Measurements from ENCODE around the gene UTP25. TPM values are rescaled to one million over a fixed set of nuclear protein-coding genes. Genes with fewer than 3 reads are reported as not detected.
A peak's percentile ranks its signal among the peaks of the same experiment; 100 is the strongest.

The UTP25 gene
- total and polyA plus RNA-seq, 2 of the 4 experiments (the other 2 are of a cell fraction), result 7.1 to 17.4 TPM

DNA sequence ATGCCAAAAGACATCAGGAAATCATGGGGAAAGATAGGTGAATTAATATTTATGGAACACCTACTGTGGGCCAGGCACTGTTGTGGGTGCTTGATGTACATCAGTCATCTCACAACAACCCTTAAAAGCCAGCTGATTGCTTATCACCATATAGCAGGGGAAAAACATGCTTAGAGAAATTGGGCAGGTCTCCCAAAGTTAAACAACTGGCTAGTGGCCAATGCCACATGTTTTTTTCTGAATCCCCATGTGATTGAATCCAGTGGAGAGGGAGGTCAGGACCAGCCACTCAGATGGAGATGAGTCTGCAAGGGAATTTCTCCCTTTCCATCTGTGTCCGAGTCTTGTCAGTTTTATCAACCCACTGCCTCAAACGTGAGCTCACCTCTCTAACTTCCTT, 33.5 kb downstream of the UTP25 start:
- POLR2A ChIA-PET (ENCODE audit: unreplicated experiment), result no interaction called here
- H3K4ac ChIP-seq (ENCODE audit: low read depth, low read length), result no peak overlapping the region

More for the DNA sequence above, 33.5 kb downstream of the UTP25 start:
- no TSS peak for BruUV-seq (replicated peaks)
- in situ Hi-C loops (cut with MboI; ENCODE audit: low sequenced_read_pairs) (loop anchor here (25.0 kb wide), 1 partner anchor 451 kb away; no protein-coding TSS in a partner anchor), dilution Hi-C loops (cut with HindIII; ENCODE audit: low sequenced_read_pairs, unreplicated experiment) (no loop called here), intact Hi-C loops (cut with micrococcal nuclease) (loop anchor here (5.0 kb wide), 1 partner anchor 451 kb away; no protein-coding TSS in a partner anchor)
- H3K23ac ChIP-seq (ENCODE audit: low read depth, low read length), result no peak overlapping the region
- H3K56ac ChIP-seq (ENCODE audit: extremely low read depth, insufficient read depth, low read length), result no peak overlapping the region
- CTCF ChIA-PET, result interaction anchor here (1.7 to 2.2 kb wide), 5 partner anchors 11 to 128 kb away, joined by 5 to 27 read pairs (median 9); no protein-coding TSS in a partner anchor
- H3K9me1 ChIP-seq (ENCODE audit: insufficient read depth, low read length), result 0 out of 2 replicates have a peak, but pooled peaks cover 4% of the 10 kb centered on the region
- H2BK120ac ChIP-seq (ENCODE audit: low read depth, low read length), result no peak overlapping the region
- no peaks in the 10 kb centered on the region for H4K20me1 ChIP-seq (ENCODE audit: insufficient read depth, low read length)
- H4K91ac ChIP-seq (ENCODE audit: insufficient read depth, low read depth, low read length), result no peak overlapping the region
- no peak overlapping the region; the same call in 1 of the 2 replicates for H2BK20ac ChIP-seq (ENCODE audit: low read depth, low read length)
- no peak overlapping the region for H3K9ac ChIP-seq (ENCODE audit: low read depth, low read length)
- H2BK5ac ChIP-seq (ENCODE audit: low read depth, low read length, poor library complexity, severe bottlenecking), result no peak overlapping the region
- no peak overlapping the region for H3K14ac ChIP-seq (replicated peaks; ENCODE audit: low read depth, low read length)
- no peak overlapping the region for H2AK9ac ChIP-seq (replicated peaks; ENCODE audit: low read depth, low read length, poor library complexity)
- H3K27ac ChIP-seq (ENCODE audit: insufficient read depth, low read length), result no peak overlapping the region
- H3K4me1 ChIP-seq (ENCODE audit: control insufficient read depth, insufficient read depth, low read length), result peaks cover 3% of the 10 kb centered on the region; the same call in 1 of the 2 replicates
- ATAC-seq (ENCODE audit: low read depth), result no peak
- H3K18ac ChIP-seq (ENCODE audit: low read depth, low read length), result no peak overlapping the region
- no peak overlapping the region for H2BK15ac ChIP-seq (ENCODE audit: low read depth, low read length)
- H3K79me1 ChIP-seq (ENCODE audit: low read depth in 1 of 2, low read length in 2 of 2), result 0 out of 4 replicates have a peak, but pooled peaks cover 0 to 4% of the 10 kb centered on the region in 2 experiments
- H2AK5ac ChIP-seq (ENCODE audit: low read depth, low read length), result no peak overlapping the region
- TF ChIP-seq RAD21 (IDR thresholded peaks at IDR 0.05; ENCODE audit: low read length), result no peak
- TF ChIP-seq, protein P1, sequence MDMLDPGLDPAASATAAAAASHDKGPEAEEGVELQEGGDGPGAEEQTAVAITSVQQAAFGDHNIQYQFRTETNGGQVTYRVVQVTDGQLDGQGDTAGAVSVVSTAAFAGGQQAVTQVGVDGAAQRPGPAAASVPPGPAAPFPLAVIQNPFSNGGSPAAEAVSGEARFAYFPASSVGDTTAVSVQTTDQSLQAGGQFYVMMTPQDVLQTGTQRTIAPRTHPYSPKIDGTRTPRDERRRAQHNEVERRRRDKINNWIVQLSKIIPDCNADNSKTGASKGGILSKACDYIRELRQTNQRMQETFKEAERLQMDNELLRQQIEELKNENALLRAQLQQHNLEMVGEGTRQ (IDR thresholded peaks at IDR 0.05; ENCODE audit: low read depth, low read length), result no peak
- TF ChIP-seq BHLHE40 (IDR thresholded peaks at IDR 0.05; ENCODE audit: low read depth, low read length), result no peak
- peak overlapping the region; percentile 37 for H2AFZ ChIP-seq (replicated peaks; ENCODE audit: low read length, poor library complexity)
- no peak for DNase-seq
- no peak overlapping the region for H3K4me2 ChIP-seq (ENCODE audit: low read depth, low read length)
- no peak overlapping the region for H4K8ac ChIP-seq (ENCODE audit: low read depth in 2 of 2, low read length in 2 of 2)
- H3K36me3 ChIP-seq (ENCODE audit: control insufficient read depth, insufficient read depth, low read length), result no peaks in the 10 kb centered on the region
- no CpG with 5 or more reads among the region's 2 CpGs for WGBS, 2 experiments (ENCODE audit: extremely low coverage in 2 of 2, insufficient read length in 1 of 2)
- H3K27me3 ChIP-seq (ENCODE audit: control insufficient read depth, insufficient read depth, low read length), result peaks cover 2% of the 10 kb centered on the region
- no peak overlapping the region for H3K4me3 ChIP-seq (ENCODE audit: insufficient read depth, low read depth, low read length)
- H4K5ac ChIP-seq (ENCODE audit: low read depth, low read length), result no peak overlapping the region
- H3K9me3 ChIP-seq (ENCODE audit: control insufficient read depth, insufficient read depth, low read length), result no peaks in the 10 kb centered on the region; the same call in 1 of the 2 replicates
